H9 (cell line): ENCODE measurements around the gene DCAF6. TPM values are rescaled to one million over a fixed set of nuclear protein-coding genes. Genes with fewer than 3 reads are reported as not detected.

Source experiments
- DNase-seq: peaks from one replicate; pipeline ENCODE4 v3.0.0-alpha.2; 2017
- H2AFZ ChIP-seq: one replicate; pipeline ENCODE4 v1.6.1; 2013; ENCODE audit warnings: mild to moderate bottlenecking, low read length, control low read depth, moderate library complexity
- H2AK5ac ChIP-seq: 2 replicates; pipeline ENCODE4 v1.6.1; 2013; ENCODE audit warnings: low read length, control low read depth, mixed read lengths; ENCODE audit not compliant: insufficient read length
- H2BK120ac ChIP-seq: one replicate; pipeline ENCODE4 v1.6.1; 2013; ENCODE audit warnings: low read depth, mild to moderate bottlenecking, low read length, control low read depth, inconsistent platforms; ENCODE audit not compliant: poor library complexity, severe bottlenecking
- H2BK12ac ChIP-seq: 2 replicates; pipeline ENCODE4 v1.6.1; 2013; ENCODE audit warnings: low read length, control low read depth, mixed read lengths, low read depth; ENCODE audit not compliant: insufficient read length
- H2BK15ac ChIP-seq: 2 replicates; pipeline ENCODE4 v1.6.1; 2013; ENCODE audit warnings: low read depth, low read length, control low read depth
- H2BK20ac ChIP-seq: one replicate; pipeline ENCODE4 v1.6.1; 2013; ENCODE audit warnings: low read depth, mild to moderate bottlenecking, low read length, control low read depth, inconsistent platforms; ENCODE audit not compliant: poor library complexity, severe bottlenecking
- H2BK5ac ChIP-seq: 2 replicates; pipeline ENCODE4 v1.6.1; 2013; ENCODE audit warnings: low read length, control low read depth, mixed read lengths; ENCODE audit not compliant: insufficient read length
- H3K14ac ChIP-seq: 2 replicates; pipeline ENCODE4 v1.6.1; 2013; ENCODE audit warnings: low read length, control low read depth; ENCODE audit not compliant: insufficient read depth
- H3K18ac ChIP-seq: 2 replicates; pipeline ENCODE4 v1.6.1; 2013; ENCODE audit warnings: low read depth, mild to moderate bottlenecking, mixed read lengths, low read length, control low read depth; ENCODE audit not compliant: insufficient read length
- H3K23ac ChIP-seq: 2 replicates; pipeline ENCODE4 v1.6.1; 2013; ENCODE audit warnings: low read length, control low read depth, mixed read lengths, low read depth; ENCODE audit not compliant: insufficient read length
- H3K23me2 ChIP-seq: 2 replicates; pipeline ENCODE4 v1.6.1; 2013; ENCODE audit warnings: low read depth, mild to moderate bottlenecking, mixed read lengths, low read length, control low read depth; ENCODE audit not compliant: insufficient read length, poor library complexity, severe bottlenecking
- H3K27ac ChIP-seq: 2 replicates; pipeline ENCODE4 v1.5.1; 2013; ENCODE audit warnings: low read length, control low read depth, mixed read lengths, low read depth; ENCODE audit not compliant: insufficient read length
- H3K27me3 ChIP-seq: 2 replicates; pipeline ENCODE4 v1.6.1; 2013; ENCODE audit warnings: low read length, control low read depth, inconsistent platforms; ENCODE audit not compliant: insufficient read depth
- H3K4ac ChIP-seq: 2 replicates; pipeline ENCODE4 v1.6.1; 2013; ENCODE audit warnings: low read depth, mild to moderate bottlenecking, control low read depth, inconsistent platforms, low read length, moderate library complexity
- H3K4me1 ChIP-seq: 2 replicates; pipeline ENCODE4 v1.6.1; 2013; ENCODE audit warnings: low read length, control low read depth, inconsistent platforms; ENCODE audit not compliant: insufficient read depth
- H3K4me2 ChIP-seq: 2 replicates; pipeline ENCODE4 v1.6.1; 2013; ENCODE audit warnings: low read length, control low read depth, mixed read lengths; ENCODE audit not compliant: insufficient read length, insufficient read depth
- H3K56ac ChIP-seq: 2 replicates; pipeline ENCODE4 v1.6.1; 2013; ENCODE audit warnings: low read depth, mild to moderate bottlenecking, mixed read lengths, low read length, control low read depth; ENCODE audit not compliant: insufficient read length
- H3K79me1 ChIP-seq: 2 replicates; pipeline ENCODE4 v1.6.1; 2013; ENCODE audit warnings: low read depth, mild to moderate bottlenecking, moderate library complexity, low read length, control low read depth, inconsistent platforms; ENCODE audit not compliant: insufficient read depth, poor library complexity, severe bottlenecking
- H3K79me2 ChIP-seq: 2 replicates; pipeline ENCODE4 v1.6.1; 2013; ENCODE audit warnings: low read length, control low read depth, inconsistent platforms; ENCODE audit not compliant: insufficient read depth
- H3K9ac ChIP-seq: 2 replicates; pipeline ENCODE4 v1.6.1; 2013; ENCODE audit warnings: low read length, control low read depth, mixed read lengths; ENCODE audit not compliant: insufficient read length; ENCODE audit errors: extremely low read depth
- H3K9me3 ChIP-seq: one replicate; pipeline ENCODE4 v1.6.1; 2013; ENCODE audit warnings: low read depth, low read length, inconsistent platforms; ENCODE audit not compliant: control insufficient read depth
- H3T11ph ChIP-seq: one replicate; pipeline ENCODE4 v1.6.1; 2013; ENCODE audit warnings: mild to moderate bottlenecking, low read length, control low read depth, inconsistent platforms
- H4K20me1 ChIP-seq: one replicate; pipeline ENCODE4 v1.6.1; 2013; ENCODE audit not compliant: control insufficient read depth, insufficient read length, insufficient read depth
- H4K5ac ChIP-seq: 2 replicates; pipeline ENCODE4 v1.6.1; 2013; ENCODE audit warnings: low read depth, mild to moderate bottlenecking, mixed read lengths, low read length, control low read depth; ENCODE audit not compliant: insufficient read length
- H4K8ac ChIP-seq: replicated peaks from 2 replicates; pipeline ENCODE4 v1.6.1; 2013; ENCODE audit warnings: low read length, control low read depth, mixed read lengths, low read depth; ENCODE audit not compliant: insufficient read length
- H4K91ac ChIP-seq: 2 replicates; pipeline ENCODE4 v1.6.1; 2013; ENCODE audit warnings: low read depth, mild to moderate bottlenecking, moderate library complexity, mixed read lengths, low read length, control low read depth; ENCODE audit not compliant: insufficient read length
- H3K27ac Mint-ChIP-seq, 3 experiments: 2 replicates in 2 of 3; 3 replicates in 1 of 3; pipeline ENCODE4 v1.8.0; 2020 to 2021; ENCODE audit warnings: mixed read lengths in 3 of 3, mild to moderate bottlenecking in 1 of 3, moderate library complexity in 1 of 3
- H3K27me3 Mint-ChIP-seq: 2 replicates; pipeline ENCODE4 v1.8.0; 2021; ENCODE audit warnings: low read depth, mild to moderate bottlenecking, moderate library complexity, mixed read lengths
- H3K36me3 Mint-ChIP-seq, 3 experiments: 2 replicates in 2 of 3; 3 replicates in 1 of 3; pipeline ENCODE4 v1.8.0; 2020 to 2021; ENCODE audit warnings: low read depth in 3 of 3, mixed read lengths in 3 of 3; ENCODE audit not compliant: insufficient read depth in 1 of 3
- H3K4me1 Mint-ChIP-seq, 2 experiments: 2 replicates each; pipeline ENCODE4 v1.8.0; 2020; ENCODE audit warnings: mixed read lengths in 2 of 2
- H3K4me3 Mint-ChIP-seq, 2 experiments: 2 replicates in 1 of 2; 3 replicates in 1 of 2; pipeline ENCODE4 v1.8.0; 2020 to 2021; ENCODE audit warnings: mild to moderate bottlenecking in 2 of 2, mixed read lengths in 2 of 2, moderate library complexity in 1 of 2
- H3K9me3 Mint-ChIP-seq, 2 experiments: 2 replicates in 1 of 2; 3 replicates in 1 of 2; pipeline ENCODE4 v1.8.0; 2020; ENCODE audit warnings: mild to moderate bottlenecking in 2 of 2, mixed read lengths in 2 of 2, moderate library complexity in 1 of 2
- CTCF ChIP-seq: fragments of 200-600 bp; sonication (generic); conservative IDR thresholded peaks from 3 replicates; pipeline ENCODE4 v1.8.0; 2021; ENCODE audit warnings: antibody characterized with exemption, mild to moderate bottlenecking
- WGBS: extraction: QIAGEN DNeasy Blood & Tissue Kit; methylation state at CpG from one replicate; pipeline ENCODE4 v1.1.7; 2013; ENCODE audit warnings: missing lambda C conversion rate, low lambda C conversion rate, mixed read lengths; ENCODE audit not compliant: insufficient read length; ENCODE audit errors: extremely low coverage; 5-methylcytosine and 5-hydroxymethylcytosine counted together
- total RNA-seq: library from RNA; stranded (reverse); gene quantifications from 2 replicates; pipeline ENCODE4 v1.2.1, GENCODE V29; 2021

Gene DCAF6
- total RNA-seq, 1 experiment from 2014 or later, result 16.0 TPM

GRCh38 chr1:167934426-167935215 lies 1.9 kb upstream of the DCAF6 start:
- no peaks in the 10 kb centered on the region for H3K27me3 Mint-ChIP-seq
- Histone ChIP-seq H3K18ac (no peak overlapping the region), H3K27me3 (no peaks in the 10 kb centered on the region), H2BK15ac (no peak overlapping the region), H3K27ac (no peak overlapping the region), H4K5ac (no peak overlapping the region), H3T11ph (no peak overlapping the region), H2BK5ac (no peak overlapping the region), H4K91ac (no peak overlapping the region), H3K4ac (no peak overlapping the region), H3K79me1 (no peaks in the 10 kb centered on the region), H4K8ac (no peak overlapping the region), H3K4me1 (0 out of 2 replicates have a peak, but pooled peaks cover 3% of the 10 kb centered on the region), H3K4me2 (peak overlapping the region; percentile 87), H3K14ac (no peak overlapping the region), H3K9me3 (no peaks in the 10 kb centered on the region), H3K79me2 (peaks cover 5% of the 10 kb centered on the region; the same call in 1 of the 2 replicates), H3K23me2 (peaks cover 11% of the 10 kb centered on the region), H2AFZ (no peak overlapping the region), H2AK5ac (no peak overlapping the region), H3K56ac (no peak overlapping the region), H3K9ac (peak overlapping the region; percentile 75), H2BK12ac (no peak overlapping the region), H2BK20ac (no peak overlapping the region), H3K23ac (no peak overlapping the region), H4K20me1 (no peaks in the 10 kb centered on the region), H2BK120ac (no peak overlapping the region)
- no peak for DNase-seq
- H3K9me3 Mint-ChIP-seq, result peaks cover 0 to 3% of the 10 kb centered on the region in 2 experiments; a peak in 1 of 5 replicates
- no peaks in the 10 kb centered on the region; a peak in 1 of 7 replicates for H3K36me3 Mint-ChIP-seq
- peak overlapping the region; percentile 88 to 97 for H3K4me3 Mint-ChIP-seq
- no peak for TF ChIP-seq CTCF
- H3K4me1 Mint-ChIP-seq, result peaks cover 19 to 22% of the 10 kb centered on the region in 2 experiments
- peak overlapping the region in 1 of 3 experiments; percentile 87; a peak in 2 of 7 replicates for H3K27ac Mint-ChIP-seq
- WGBS, result no CpG with 5 or more reads among the region's 4 CpGs
